ENCODE results near the gene GADD45GIP1. TPM values are rescaled to one million over a fixed set of nuclear protein-coding genes. Genes with fewer than 3 reads are reported as not detected.

Gene GADD45GIP1
- total and polyA plus RNA-seq, 8 donors, result 14.7 to 35.2 (median 25.5) TPM

GRCh38 chr19:12913851-12914690 is 43.0 kb downstream of the GADD45GIP1 start:
- ATAC-seq, result no peak
- TF ChIP-seq, protein P1, sequence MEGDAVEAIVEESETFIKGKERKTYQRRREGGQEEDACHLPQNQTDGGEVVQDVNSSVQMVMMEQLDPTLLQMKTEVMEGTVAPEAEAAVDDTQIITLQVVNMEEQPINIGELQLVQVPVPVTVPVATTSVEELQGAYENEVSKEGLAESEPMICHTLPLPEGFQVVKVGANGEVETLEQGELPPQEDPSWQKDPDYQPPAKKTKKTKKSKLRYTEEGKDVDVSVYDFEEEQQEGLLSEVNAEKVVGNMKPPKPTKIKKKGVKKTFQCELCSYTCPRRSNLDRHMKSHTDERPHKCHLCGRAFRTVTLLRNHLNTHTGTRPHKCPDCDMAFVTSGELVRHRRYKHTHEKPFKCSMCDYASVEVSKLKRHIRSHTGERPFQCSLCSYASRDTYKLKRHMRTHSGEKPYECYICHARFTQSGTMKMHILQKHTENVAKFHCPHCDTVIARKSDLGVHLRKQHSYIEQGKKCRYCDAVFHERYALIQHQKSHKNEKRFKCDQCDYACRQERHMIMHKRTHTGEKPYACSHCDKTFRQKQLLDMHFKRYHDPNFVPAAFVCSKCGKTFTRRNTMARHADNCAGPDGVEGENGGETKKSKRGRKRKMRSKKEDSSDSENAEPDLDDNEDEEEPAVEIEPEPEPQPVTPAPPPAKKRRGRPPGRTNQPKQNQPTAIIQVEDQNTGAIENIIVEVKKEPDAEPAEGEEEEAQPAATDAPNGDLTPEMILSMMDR (IDR thresholded peaks at IDR 0.05), result no peak

DNA sequence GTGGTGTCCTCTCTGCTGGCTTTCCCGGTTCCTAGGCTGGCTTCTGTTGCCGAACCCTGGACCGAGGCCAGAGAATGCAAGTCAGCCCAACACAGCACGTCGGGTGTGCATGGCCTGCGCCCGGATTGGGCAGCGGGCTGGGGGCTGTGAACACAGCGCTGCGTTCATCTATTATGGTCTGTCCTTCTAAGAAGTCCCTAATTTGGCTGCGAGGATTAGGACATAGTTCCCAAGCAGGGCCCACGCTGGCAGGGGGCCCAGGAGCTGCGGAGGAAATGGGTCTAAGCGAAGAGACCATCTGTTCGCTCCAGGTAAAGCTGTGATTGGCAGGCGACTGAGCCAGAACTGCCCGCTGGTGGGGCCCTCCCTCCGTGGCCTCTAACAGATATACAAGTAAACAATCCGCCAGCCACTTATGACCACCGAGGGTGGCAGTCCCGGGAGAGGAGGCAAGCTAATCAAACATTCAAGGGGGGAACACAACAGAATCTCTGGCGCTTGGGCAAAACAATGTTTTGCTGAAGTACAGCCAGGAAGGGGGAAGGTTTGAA is 43.9 kb downstream of the GADD45GIP1 start:
- TF ChIP-seq, protein P1 (IDR thresholded peaks at IDR 0.05), result no peak
- DNase-seq, result peak in 3 of 4 donors; percentile 75 to 90 (median 79)
- peaks cover 13 to 27% of the 10 kb centered on the region in 2 donors for H3K4me1 ChIP-seq
- peak overlapping the region; percentile 4 to 64 for H3K27ac ChIP-seq
- H3K36me3 ChIP-seq, result no peaks in the 10 kb centered on the region
- peak; percentile 79 for ATAC-seq
- peak overlapping the region in 1 of 2 donors; percentile 1 for H3K4me3 ChIP-seq
- no peaks in the 10 kb centered on the region for H3K27me3 ChIP-seq
- no peaks in the 10 kb centered on the region for H3K9me3 ChIP-seq
- intact Hi-C loops (cut with DNase I), result no loop called here

More at GRCh38 chr19:12913851-12914690, 43.0 kb downstream of the GADD45GIP1 start:
- Histone ChIP-seq H3K27ac (peak overlapping the region; percentile 4 to 64), H3K4me1 (peaks cover 13 to 35% of the 10 kb centered on the region in 2 donors), H3K36me3 (no peaks in the 10 kb centered on the region), H3K27me3 (no peaks in the 10 kb centered on the region), H3K9me3 (no peaks in the 10 kb centered on the region), H3K4me3 (no peak overlapping the region)
- intact Hi-C loops (cut with DNase I), result no loop called here
- DNase-seq, result peak in 1 of 4 donors; percentile 54

- Histone ChIP-seq H3K27ac (peak overlapping the region in 1 of 2 donors; percentile 64), H3K4me3 (no peak overlapping the region), H3K27me3 (no peaks in the 10 kb centered on the region), H3K4me1 (peaks cover 13 to 27% of the 10 kb centered on the region in 2 donors), H3K9me3 (no peaks in the 10 kb centered on the region), H3K36me3 (no peaks in the 10 kb centered on the region)
- DNase-seq (peak in 1 of 4 donors; percentile 40), ATAC-seq (no peak)
- intact Hi-C loops (cut with DNase I), result no loop called here
- TF ChIP-seq, protein P1 (IDR thresholded peaks at IDR 0.05), result no peak
Measured at GRCh38 chr19:12912571-12912970, 44.5 kb downstream of the GADD45GIP1 start.

DNA sequence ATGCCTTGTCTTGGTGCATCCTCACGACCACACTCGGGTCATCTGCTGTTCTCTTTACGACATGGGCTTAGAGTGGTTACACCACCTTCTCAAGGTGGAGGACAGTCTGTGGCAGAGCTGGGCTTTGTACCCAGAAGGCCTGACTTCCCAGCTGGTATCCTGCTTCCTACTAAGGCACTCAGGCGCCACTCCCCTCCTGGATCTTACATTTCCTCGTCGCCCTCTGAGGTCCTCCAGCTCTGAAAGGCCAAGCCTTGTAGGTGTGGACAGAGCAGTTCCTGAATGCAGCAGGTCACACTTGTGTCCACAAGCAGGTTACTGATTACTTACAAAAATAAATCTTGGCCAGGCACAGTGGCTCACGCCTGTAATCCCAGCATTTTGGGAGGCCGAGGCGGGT is 49.9 kb downstream of the GADD45GIP1 start:
- H3K9me3 ChIP-seq, result no peaks in the 10 kb centered on the region
- no peak overlapping the region for H3K4me3 ChIP-seq
- no peaks in the 10 kb centered on the region for H3K27me3 ChIP-seq
- peaks cover 0 to 1% of the 10 kb centered on the region in 2 donors for H3K4me1 ChIP-seq
- H3K27ac ChIP-seq, result no peak overlapping the region
- peak; percentile 89 for ATAC-seq
- intact Hi-C loops (cut with DNase I), result no loop called here
- H3K36me3 ChIP-seq, result no peaks in the 10 kb centered on the region
- TF ChIP-seq, protein P1 (IDR thresholded peaks at IDR 0.05), result no peak
- no peak for DNase-seq

Small RNA genes within 50 kb of the gene (microRNA-seq; reads per million reads assigned to microRNA genes)
- 0 to 0.17 reads per million in 2 donors for gene MIR5695
- gene MIR6515, result 1.3 to 1.5 reads per million in 2 donors

Other genes starting within 250 kb of the GADD45GIP1 start
- gene TNPO2, start 233.3 kb downstream of the GADD45GIP1 start, total RNA-seq, result 10 to 100 TPM; 54.8 to 64.3 TPM
- gene TNPO2, start 233.3 kb downstream of the GADD45GIP1 start, polyA plus RNA-seq (ENCODE audit: insufficient read length in 6 of 6), result 10 to 100 TPM; 76.5 to 92.6 (median 80.3) TPM
- 100 to 1,000 TPM; 115 to 128 TPM for gene TRIR, start 222.5 kb downstream of the GADD45GIP1 start, total RNA-seq
- 100 to 1,000 TPM; 130 to 183 (median 151) TPM for gene TRIR, start 222.5 kb downstream of the GADD45GIP1 start, polyA plus RNA-seq (ENCODE audit: insufficient read length in 6 of 6)
- 10 to 100 TPM; 70.4 to 71.2 TPM for gene GET3, start 219.7 kb downstream of the GADD45GIP1 start, total RNA-seq
- gene GET3, start 219.7 kb downstream of the GADD45GIP1 start, polyA plus RNA-seq (ENCODE audit: insufficient read length in 6 of 6), result 10 to 100 TPM; 51.4 to 66.2 (median 56.2) TPM
- gene BEST2, start 205.4 kb downstream of the GADD45GIP1 start, total RNA-seq, result not detected
- under 1 TPM in 4 of 6 donors, not detected in 2; 0.08 to 0.17 (median 0.12) TPM for gene BEST2, start 205.4 kb downstream of the GADD45GIP1 start, polyA plus RNA-seq (ENCODE audit: insufficient read length in 6 of 6)
- gene HOOK2, start 181.7 kb downstream of the GADD45GIP1 start, total RNA-seq, result 10 to 100 TPM; 57.7 to 57.9 TPM
- 10 to 100 TPM; 59.8 to 91.2 (median 78.8) TPM for gene HOOK2, start 181.7 kb downstream of the GADD45GIP1 start, polyA plus RNA-seq (ENCODE audit: insufficient read length in 6 of 6)
- gene JUNB, start 165.7 kb downstream of the GADD45GIP1 start, total RNA-seq, result 100 to 1,000 TPM; 131 to 135 TPM
- 100 to 1,000 TPM in 1 of 6 donors, 10 to 100 TPM in 5; 11.7 to 278 (median 53.7) TPM for gene JUNB, start 165.7 kb downstream of the GADD45GIP1 start, polyA plus RNA-seq (ENCODE audit: insufficient read length in 6 of 6)
- gene PRDX2, start 155.4 kb downstream of the GADD45GIP1 start, total RNA-seq, result 100 to 1,000 TPM; 186 to 217 TPM
- gene PRDX2, start 155.4 kb downstream of the GADD45GIP1 start, polyA plus RNA-seq (ENCODE audit: insufficient read length in 6 of 6), result 100 to 1,000 TPM; 219 to 267 (median 249) TPM
- 1 to 10 TPM; 6.6 to 9.0 TPM for gene THSD8, start 155.2 kb downstream of the GADD45GIP1 start, total RNA-seq
- gene THSD8, start 155.2 kb downstream of the GADD45GIP1 start, polyA plus RNA-seq (ENCODE audit: insufficient read length in 6 of 6), result 10 to 100 TPM in 1 of 6 donors, 1 to 10 TPM in 5; 2.2 to 11.6 (median 4.9) TPM
- 10 to 100 TPM; 10.9 to 16.6 TPM for gene RNASEH2A, start 150.6 kb downstream of the GADD45GIP1 start, total RNA-seq
- gene RNASEH2A, start 150.6 kb downstream of the GADD45GIP1 start, polyA plus RNA-seq (ENCODE audit: insufficient read length in 6 of 6), result 10 to 100 TPM; 29.1 to 47.4 (median 34.3) TPM
- not detected for gene RTBDN, start 122.6 kb downstream of the GADD45GIP1 start, total RNA-seq
- under 1 TPM in 3 of 6 donors, not detected in 3; 0.17 to 0.21 (median 0.20) TPM for gene RTBDN, start 122.6 kb downstream of the GADD45GIP1 start, polyA plus RNA-seq (ENCODE audit: insufficient read length in 6 of 6)
- gene MAST1, start 118.7 kb downstream of the GADD45GIP1 start, total RNA-seq, result under 1 TPM; 0.15 to 0.29 TPM
- 1 to 10 TPM; 1.2 to 2.4 (median 1.6) TPM for gene MAST1, start 118.7 kb downstream of the GADD45GIP1 start, polyA plus RNA-seq (ENCODE audit: insufficient read length in 6 of 6)
- gene DNASE2, start 75.8 kb downstream of the GADD45GIP1 start, total RNA-seq, result 10 to 100 TPM; 64.8 to 72.8 TPM
- 10 to 100 TPM; 18.7 to 22.2 (median 20.6) TPM for gene DNASE2, start 75.8 kb downstream of the GADD45GIP1 start, polyA plus RNA-seq (ENCODE audit: insufficient read length in 6 of 6)
- under 1 TPM in 1 of 2 donors, not detected in 1; 0.50 TPM for gene KLF1, start 70.0 kb downstream of the GADD45GIP1 start, total RNA-seq
- 1 to 10 TPM in 1 of 6 donors, under 1 TPM in 5; 0.35 to 1.2 (median 0.67) TPM for gene KLF1, start 70.0 kb downstream of the GADD45GIP1 start, polyA plus RNA-seq (ENCODE audit: insufficient read length in 6 of 6)
- 10 to 100 TPM; 23.6 to 26.7 TPM for gene GCDH, start 66.1 kb downstream of the GADD45GIP1 start, total RNA-seq
- gene GCDH, start 66.1 kb downstream of the GADD45GIP1 start, polyA plus RNA-seq (ENCODE audit: insufficient read length in 6 of 6), result 10 to 100 TPM; 25.6 to 29.2 (median 27.3) TPM
- gene SYCE2, start 37.9 kb downstream of the GADD45GIP1 start, total RNA-seq, result under 1 TPM in 1 of 2 donors, not detected in 1; 0.41 TPM
- gene SYCE2, start 37.9 kb downstream of the GADD45GIP1 start, polyA plus RNA-seq (ENCODE audit: insufficient read length in 6 of 6), result 1 to 10 TPM; 2.3 to 4.1 (median 3.5) TPM
- gene FARSA, start 23.5 kb downstream of the GADD45GIP1 start, total RNA-seq, result 10 to 100 TPM; 40.9 to 59.4 TPM
- 10 to 100 TPM; 35.3 to 46.2 (median 41.8) TPM for gene FARSA, start 23.5 kb downstream of the GADD45GIP1 start, polyA plus RNA-seq (ENCODE audit: insufficient read length in 6 of 6)
- gene CALR, start 18.6 kb downstream of the GADD45GIP1 start, total RNA-seq, result 1,000 to 10,000 TPM; 1,387 to 1,778 TPM
- 100 to 1,000 TPM; 654 to 817 (median 801) TPM for gene CALR, start 18.6 kb downstream of the GADD45GIP1 start, polyA plus RNA-seq (ENCODE audit: insufficient read length in 6 of 6)
- gene RAD23A, start 11.4 kb downstream of the GADD45GIP1 start, total RNA-seq, result 100 to 1,000 TPM in 1 of 2 donors, 10 to 100 TPM in 1; 74.8 to 118 TPM
- gene RAD23A, start 11.4 kb downstream of the GADD45GIP1 start, polyA plus RNA-seq (ENCODE audit: insufficient read length in 6 of 6), result 10 to 100 TPM; 65.3 to 89.7 (median 75.5) TPM
- gene DAND5, start 12.4 kb upstream of the GADD45GIP1 start, total RNA-seq, result under 1 TPM in 1 of 2 donors, not detected in 1; 0.13 TPM
- gene DAND5, start 12.4 kb upstream of the GADD45GIP1 start, polyA plus RNA-seq (ENCODE audit: insufficient read length in 6 of 6), result under 1 TPM; 0.15 to 0.54 (median 0.32) TPM
- 100 to 1,000 TPM; 166 to 237 TPM for gene NFIX, start 38.3 kb upstream of the GADD45GIP1 start, total RNA-seq
- gene NFIX, start 38.3 kb upstream of the GADD45GIP1 start, polyA plus RNA-seq (ENCODE audit: insufficient read length in 6 of 6), result 100 to 1,000 TPM in 4 of 6 donors, 10 to 100 TPM in 2; 92.6 to 139 (median 111) TPM
- 10 to 100 TPM; 15.4 to 32.9 TPM for gene LYL1, start 145.6 kb upstream of the GADD45GIP1 start, total RNA-seq
- gene LYL1, start 145.6 kb upstream of the GADD45GIP1 start, polyA plus RNA-seq (ENCODE audit: insufficient read length in 6 of 6), result 10 to 100 TPM in 2 of 6 donors, 1 to 10 TPM in 4; 5.3 to 10.9 (median 8.8) TPM
- gene TRMT1, start 159.5 kb upstream of the GADD45GIP1 start, total RNA-seq, result 10 to 100 TPM; 24.2 to 46.2 TPM
- 10 to 100 TPM; 28.0 to 37.6 (median 33.9) TPM for gene TRMT1, start 159.5 kb upstream of the GADD45GIP1 start, polyA plus RNA-seq (ENCODE audit: insufficient read length in 6 of 6)
- 10 to 100 TPM; 65.1 to 92.5 TPM for gene NACC1, start 161.0 kb upstream of the GADD45GIP1 start, total RNA-seq
- 10 to 100 TPM; 14.9 to 23.4 (median 19.5) TPM for gene NACC1, start 161.0 kb upstream of the GADD45GIP1 start, polyA plus RNA-seq (ENCODE audit: insufficient read length in 6 of 6)
- 10 to 100 TPM; 64.0 to 94.8 TPM for gene STX10, start 193.2 kb upstream of the GADD45GIP1 start, total RNA-seq
- 10 to 100 TPM; 63.6 to 77.1 (median 72.5) TPM for gene STX10, start 193.2 kb upstream of the GADD45GIP1 start, polyA plus RNA-seq (ENCODE audit: insufficient read length in 6 of 6)
- 10 to 100 TPM; 70.1 to 99.4 TPM for gene IER2, start 193.2 kb upstream of the GADD45GIP1 start, total RNA-seq
- gene IER2, start 193.2 kb upstream of the GADD45GIP1 start, polyA plus RNA-seq (ENCODE audit: insufficient read length in 6 of 6), result 100 to 1,000 TPM in 4 of 6 donors, 10 to 100 TPM in 2; 44.6 to 408 (median 142) TPM

Measured in left lung (tissue), 10 donors.